Measurements from ENCODE around the gene RASGRP4. TPM values are rescaled to one million over a fixed set of nuclear protein-coding genes. Genes with fewer than 3 reads are reported as not detected.
A peak's percentile ranks its signal among the peaks of the same experiment; 100 is the strongest.

Gene RASGRP4
- total and polyA plus RNA-seq, 2 experiments from 2014 or later = not detected

- DNase-seq = no peak
- Histone ChIP-seq H3K27me3 (replicated peaks; ENCODE audit: insufficient read depth) (0 out of 2 replicates have a peak, but pooled peaks cover under 1% of the 10 kb centered on the region), H3F3A (ENCODE audit: insufficient read depth) (no peaks in the 10 kb centered on the region), H3K4me3 (no peak overlapping the region), H3K4me2 (ENCODE audit: unreplicated experiment) (no peak overlapping the region), H3K9ac (no peak overlapping the region), H4K20me1 (ENCODE audit: insufficient read depth) (no peaks in the 10 kb centered on the region), H3K4me1 (ENCODE audit: insufficient read depth) (no peaks in the 10 kb centered on the region), H3K79me2 (ENCODE audit: insufficient read depth) (no peaks in the 10 kb centered on the region), H3K27ac (no peak overlapping the region), H2AFZ (no peak overlapping the region), H3K9me2 (ENCODE audit: insufficient read depth) (no peaks in the 10 kb centered on the region), H3K36me3 (ENCODE audit: low read depth) (no peaks in the 10 kb centered on the region), H3K9me3 (ENCODE audit: low read depth) (no peaks in the 10 kb centered on the region)
- 70 to 74% methylated on average over 7 of the region's 7 CpGs for WGBS, 2 experiments (ENCODE audit: low coverage in 1 of 2, low lambda C conversion rate in 2 of 2, missing lambda C conversion rate in 2 of 2)
- in situ Hi-C loops (cut with MboI) = no loop called here
- TF ChIP-seq EZH2 (IDR thresholded peaks at IDR 0.05; ENCODE audit: insufficient read depth, poor library complexity, severe bottlenecking) = no peak
- TF ChIP-seq EZH2phosphoT487 (IDR thresholded peaks at IDR 0.05; ENCODE audit: insufficient read depth, low read depth) = no peak
Measured at GRCh38 chr19:38444026-38444425, 18.0 kb upstream of the RASGRP4 start.

- no peak for TF ChIP-seq EZH2phosphoT487 (IDR thresholded peaks at IDR 0.05; ENCODE audit: insufficient read depth, low read depth)
- TF ChIP-seq EZH2 (IDR thresholded peaks at IDR 0.05; ENCODE audit: insufficient read depth, poor library complexity, severe bottlenecking) = no peak
- WGBS, 2 experiments (ENCODE audit: low coverage in 1 of 2, low lambda C conversion rate in 2 of 2, missing lambda C conversion rate in 2 of 2) = 61 to 66% methylated on average over 14 to 15 of the region's 15 CpGs
- H3K9ac ChIP-seq = no peak overlapping the region
- in situ Hi-C loops (cut with MboI) = no loop called here
- H3K4me1 ChIP-seq (ENCODE audit: insufficient read depth) = no peaks in the 10 kb centered on the region
- no peak overlapping the region for H2AFZ ChIP-seq
- H3K9me3 ChIP-seq (ENCODE audit: low read depth) = no peaks in the 10 kb centered on the region
- no peaks in the 10 kb centered on the region for H4K20me1 ChIP-seq (ENCODE audit: insufficient read depth)
- no peak overlapping the region for H3K4me3 ChIP-seq
- no peaks in the 10 kb centered on the region for H3K36me3 ChIP-seq (ENCODE audit: low read depth)
- H3K9me2 ChIP-seq (ENCODE audit: insufficient read depth) = no peaks in the 10 kb centered on the region
- H3F3A ChIP-seq (ENCODE audit: insufficient read depth) = no peaks in the 10 kb centered on the region
- DNase-seq = no peak
- H3K27ac ChIP-seq = no peak overlapping the region
- H3K4me2 ChIP-seq (ENCODE audit: unreplicated experiment) = no peak overlapping the region
- H3K27me3 ChIP-seq (replicated peaks; ENCODE audit: insufficient read depth) = no peaks in the 10 kb centered on the region
- no peaks in the 10 kb centered on the region for H3K79me2 ChIP-seq (ENCODE audit: insufficient read depth)
Measured at GRCh38 chr19:38443458-38443999, 17.5 kb upstream of the RASGRP4 start.

GRCh38 chr19:38442736-38443135, 16.7 kb upstream of the RASGRP4 start:
- TF ChIP-seq EZH2 (IDR thresholded peaks at IDR 0.05; ENCODE audit: insufficient read depth, poor library complexity, severe bottlenecking) (no peak), EZH2phosphoT487 (IDR thresholded peaks at IDR 0.05; ENCODE audit: insufficient read depth, low read depth) (no peak)
- WGBS, 2 experiments (ENCODE audit: low coverage in 1 of 2, low lambda C conversion rate in 2 of 2, missing lambda C conversion rate in 2 of 2) = 72 to 73% methylated on average over 8 to 9 of the region's 9 CpGs
- Histone ChIP-seq H3K9me2 (ENCODE audit: insufficient read depth) (no peaks in the 10 kb centered on the region), H3K36me3 (ENCODE audit: low read depth) (no peaks in the 10 kb centered on the region), H3K9ac (no peak overlapping the region), H3K27ac (no peak overlapping the region), H2AFZ (no peak overlapping the region), H4K20me1 (ENCODE audit: insufficient read depth) (no peaks in the 10 kb centered on the region), H3K4me3 (no peak overlapping the region), H3F3A (ENCODE audit: insufficient read depth) (no peaks in the 10 kb centered on the region), H3K27me3 (replicated peaks; ENCODE audit: insufficient read depth) (no peaks in the 10 kb centered on the region), H3K4me2 (ENCODE audit: unreplicated experiment) (no peak overlapping the region), H3K4me1 (ENCODE audit: insufficient read depth) (no peaks in the 10 kb centered on the region), H3K9me3 (ENCODE audit: low read depth) (no peaks in the 10 kb centered on the region), H3K79me2 (ENCODE audit: insufficient read depth) (no peaks in the 10 kb centered on the region)
- DNase-seq = no peak
- in situ Hi-C loops (cut with MboI) = no loop called here

GRCh38 chr19:38441657-38442348, 15.8 kb upstream of the RASGRP4 start:
- no peaks in the 10 kb centered on the region for H3K36me3 ChIP-seq (ENCODE audit: low read depth)
- no peak overlapping the region for H3K4me3 ChIP-seq

More at GRCh38 chr19:38441657-38442348, 15.8 kb upstream of the RASGRP4 start:
- Histone ChIP-seq H3K4me2 (ENCODE audit: unreplicated experiment) (no peak overlapping the region), H3K27ac (no peak overlapping the region), H3K27me3 (replicated peaks; ENCODE audit: insufficient read depth) (0 out of 2 replicates have a peak, but pooled peaks cover 8% of the 10 kb centered on the region), H4K20me1 (ENCODE audit: insufficient read depth) (no peaks in the 10 kb centered on the region), H3K79me2 (ENCODE audit: insufficient read depth) (no peaks in the 10 kb centered on the region), H3K9me2 (ENCODE audit: insufficient read depth) (no peaks in the 10 kb centered on the region), H3K9ac (no peak overlapping the region), H3K9me3 (ENCODE audit: low read depth) (no peaks in the 10 kb centered on the region), H3K4me1 (ENCODE audit: insufficient read depth) (no peaks in the 10 kb centered on the region), H2AFZ (no peak overlapping the region), H3F3A (ENCODE audit: insufficient read depth) (no peaks in the 10 kb centered on the region)
- TF ChIP-seq EZH2 (IDR thresholded peaks at IDR 0.05; ENCODE audit: insufficient read depth, poor library complexity, severe bottlenecking) = no peak
- TF ChIP-seq EZH2phosphoT487 (IDR thresholded peaks at IDR 0.05; ENCODE audit: insufficient read depth, low read depth) = no peak
- WGBS, 2 experiments (ENCODE audit: low coverage in 1 of 2, low lambda C conversion rate in 2 of 2, missing lambda C conversion rate in 2 of 2) = 19% methylated on average over 5 to 7 of the region's 7 CpGs
- in situ Hi-C loops (cut with MboI) = no loop called here
- peak; percentile 13 for DNase-seq

Measured in GM23248 (cell line).